GM23338 (cell line): ENCODE results near the gene MUC5AC. TPM values are rescaled to one million over a fixed set of nuclear protein-coding genes. Genes with fewer than 3 reads are reported as not detected.
"Not testable (repeated sequence)": the region's sequence is repeated elsewhere in the genome, so short reads cannot be mapped to it uniquely, and the experiment has no call there.

Experiments used
- ATAC-seq: fragments of 200-7000 bp; cut with Tn5 transposase; 3 replicates; pipeline ENCODE4 v1.9.1; 2020
- DNase-seq: peaks from one replicate; pipeline ENCODE4 v3.0.0-alpha.2; 2015; ENCODE audit warnings: low spot score
- H2AFZ ChIP-seq: fragments of 200-600 bp; sonication (generic); 2 replicates; pipeline ENCODE4 v1.8.0; 2016; ENCODE audit warnings: antibody characterized with exemption, mild to moderate bottlenecking, moderate library complexity
- H3F3A ChIP-seq: fragments of 200-600 bp; sonication (generic); replicated peaks from 2 replicates; pipeline ENCODE4 v1.8.0; 2017; ENCODE audit warnings: antibody characterized with exemption, mixed run types, low read depth
- H3K27ac ChIP-seq: fragments of 200-600 bp; sonication (generic); 2 replicates; pipeline ENCODE4 v1.6.1; 2016; ENCODE audit warnings: low read depth
- H3K27me3 ChIP-seq: fragments of 200-600 bp; sonication (generic); 2 replicates; pipeline ENCODE4 v1.8.0; 2016; ENCODE audit warnings: mild to moderate bottlenecking, mixed run types, moderate library complexity; ENCODE audit not compliant: insufficient read depth
- H3K36me3 ChIP-seq: fragments of 200-600 bp; sonication (generic); 2 replicates; pipeline ENCODE4 v1.8.0; 2016; ENCODE audit warnings: mild to moderate bottlenecking; ENCODE audit not compliant: insufficient read depth
- H3K4me1 ChIP-seq: fragments of 200-600 bp; sonication (generic); 2 replicates; pipeline ENCODE4 v1.8.0; 2016; ENCODE audit warnings: mild to moderate bottlenecking, moderate library complexity; ENCODE audit not compliant: insufficient read depth
- H3K4me2 ChIP-seq: fragments of 200-600 bp; sonication (generic); 2 replicates; pipeline ENCODE4 v1.7.1; 2017; ENCODE audit warnings: mixed run types
- H3K4me3 ChIP-seq: fragments of 200-600 bp; sonication (generic); 2 replicates; pipeline ENCODE4 v1.6.1; 2016; ENCODE audit warnings: mixed run types
- H3K79me2 ChIP-seq: fragments of 200-600 bp; sonication (generic); replicated peaks from 2 replicates; pipeline ENCODE4 v1.8.0; 2017; ENCODE audit warnings: mild to moderate bottlenecking; ENCODE audit not compliant: insufficient read depth
- H3K9me2 ChIP-seq: fragments of 200-600 bp; sonication (generic); 2 replicates; pipeline ENCODE4 v1.8.0; 2017; ENCODE audit not compliant: insufficient read depth
- H4K20me1 ChIP-seq: fragments of 200-600 bp; sonication (generic); replicated peaks from 2 replicates; pipeline ENCODE4 v1.8.0; 2017; ENCODE audit warnings: mild to moderate bottlenecking; ENCODE audit not compliant: insufficient read depth
- H3K27ac Mint-ChIP-seq: 2 replicates; pipeline ENCODE4 v1.8.0; 2020; ENCODE audit warnings: inconsistent platforms, mild to moderate bottlenecking, moderate library complexity, mixed read lengths
- H3K27me3 Mint-ChIP-seq: 3 replicates; pipeline ENCODE4 v1.8.0; 2022; ENCODE audit warnings: low read depth, mild to moderate bottlenecking, moderate library complexity, mixed read lengths, inconsistent platforms; ENCODE audit not compliant: insufficient read depth, poor library complexity
- H3K36me3 Mint-ChIP-seq: 3 replicates; pipeline ENCODE4 v1.8.0; 2021; ENCODE audit warnings: low read depth, mild to moderate bottlenecking, inconsistent platforms, moderate library complexity, mixed read lengths
- H3K4me1 Mint-ChIP-seq: 3 replicates; pipeline ENCODE4 v1.8.0; 2020; ENCODE audit warnings: mild to moderate bottlenecking, inconsistent platforms, mixed read lengths
- H3K4me3 Mint-ChIP-seq: 3 replicates; pipeline ENCODE4 v1.8.0; 2021; ENCODE audit warnings: moderate library complexity, mild to moderate bottlenecking, inconsistent platforms, mixed read lengths
- H3K9me3 Mint-ChIP-seq: 3 replicates; pipeline ENCODE4 v1.8.0; 2020; ENCODE audit warnings: moderate library complexity, mild to moderate bottlenecking, inconsistent platforms, mixed read lengths
- CREB1 ChIP-seq: fragments of 250-450 bp; sonication (Bioruptor Pico); IDR thresholded peaks from 2 replicates; pipeline ENCODE4 v1.5.0; 2020; ENCODE audit warnings: low read depth, mild to moderate bottlenecking, moderate library complexity
- CTCF ChIP-seq, 2 experiments: fragments of 200-600 bp in 1 of 2; sonication (generic) in 1 of 2; conservative IDR thresholded peaks; 2 replicates each; pipeline versions ENCODE4 v1.5.1 to v1.6.1; 2016 to 2017; ENCODE audit warnings: antibody characterized with exemption in 2 of 2, low read depth in 2 of 2, mild to moderate bottlenecking in 2 of 2, moderate library complexity in 1 of 2
- EZH2 ChIP-seq: fragments of 200-600 bp; sonication (generic); IDR thresholded peaks from one replicate; pipeline ENCODE4 v1.8.0; 2017; ENCODE audit warnings: antibody characterized with exemption, mild to moderate bottlenecking, low read depth; ENCODE audit not compliant: unreplicated experiment
- EZH2phosphoT487 ChIP-seq: fragments of 200-600 bp; sonication (generic); IDR thresholded peaks from one replicate; pipeline ENCODE4 v1.8.1; 2018; ENCODE audit warnings: antibody characterized with exemption; ENCODE audit not compliant: unreplicated experiment
- JUNB ChIP-seq: IDR thresholded peaks from one replicate; pipeline ENCODE4 v1.6.1; 2016; ENCODE audit warnings: antibody characterized with exemption; ENCODE audit not compliant: unreplicated experiment
- NANOG ChIP-seq: IDR thresholded peaks from 2 replicates; pipeline ENCODE4 v1.6.1; 2016; ENCODE audit warnings: antibody characterized with exemption, borderline replicate concordance
- POLR2AphosphoS5 ChIP-seq: IDR thresholded peaks from 2 replicates; pipeline ENCODE4 v1.6.1; 2016; ENCODE audit warnings: antibody characterized with exemption, low read depth
- STAT1 ChIP-seq: IDR thresholded peaks from one replicate; pipeline ENCODE4 v1.6.1; 2016; ENCODE audit warnings: antibody characterized with exemption; ENCODE audit not compliant: unreplicated experiment
- ZNF114 ChIP-seq: fragments of 250-450 bp; sonication (Bioruptor Pico); IDR thresholded peaks from 2 replicates; pipeline ENCODE4 v1.5.0; 2020; ENCODE audit warnings: mild to moderate bottlenecking, moderate library complexity
- ZNF331 ChIP-seq: fragments of 250-450 bp; sonication (Bioruptor Pico); IDR thresholded peaks from 2 replicates; pipeline ENCODE4 v1.5.0; 2020; ENCODE audit warnings: low read depth, mild to moderate bottlenecking, moderate library complexity
- polyA plus RNA-seq: library from polyadenylated mRNA; unstranded; fragments of >200 nt; fragmentation: Nextera tagmentation; extraction: Ambion mirVana; gene quantifications from 2 replicates; pipeline ENCODE4 v1.2.1, GENCODE V29; 2016
- total RNA-seq: library from RNA; depleted of rRNA; stranded (reverse); fragments of >200 nt; shearing (Covaris generic); gene quantifications from 2 replicates; pipeline ENCODE4 v1.2.3, GENCODE V29; 2014
- TF ChIP-seq, protein P1 (sequence below): IDR thresholded peaks from 2 replicates; pipeline ENCODE4 v1.6.1; 2016; ENCODE audit warnings: antibody characterized with exemption
- TF ChIP-seq, protein P2 (sequence below): IDR thresholded peaks from one replicate; pipeline ENCODE4 v1.6.1; 2018; ENCODE audit warnings: antibody characterized with exemption; ENCODE audit not compliant: unreplicated experiment

MUC5AC gene
- total and polyA plus RNA-seq, 2 experiments from 2014 or later: not detected

DNA sequence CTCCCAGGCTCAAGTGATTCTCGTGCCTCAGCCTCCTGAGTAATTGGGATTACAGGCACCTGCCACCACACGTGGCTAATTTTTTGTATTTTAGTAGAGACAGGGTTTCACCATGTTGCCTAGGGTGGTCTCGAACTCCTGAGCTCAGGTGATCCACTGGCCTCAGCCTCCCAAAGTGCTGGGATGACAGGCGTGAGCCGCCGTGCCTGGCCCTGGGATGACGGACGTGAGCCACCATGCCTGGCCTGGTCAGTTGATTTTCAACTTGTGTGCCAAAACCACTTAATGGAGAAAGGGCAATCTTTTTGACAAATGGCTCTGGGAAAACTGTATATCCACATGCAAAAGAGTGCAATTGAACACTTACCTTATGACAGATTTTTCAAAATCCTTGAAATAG, 58.1 kb downstream of the MUC5AC start:
- not testable (repeated sequence) for H3K4me3 ChIP-seq, H2AFZ ChIP-seq, DNase-seq, H4K20me1 ChIP-seq, H3K27ac Mint-ChIP-seq, H3K4me1 ChIP-seq, H3K9me2 ChIP-seq, H3F3A ChIP-seq, H3K36me3 Mint-ChIP-seq, H3K27me3 Mint-ChIP-seq, H3K4me1 Mint-ChIP-seq, H3K36me3 ChIP-seq, H3K27ac ChIP-seq, H3K79me2 ChIP-seq, H3K4me3 Mint-ChIP-seq, H3K4me2 ChIP-seq, ATAC-seq, H3K27me3 ChIP-seq
- H3K9me3 Mint-ChIP-seq: peaks cover 20% of the 10 kb centered on the region

GRCh38 chr11:1217151-1217550, 59.4 kb downstream of the MUC5AC start:
- no peaks in the 10 kb centered on the region for H3K27me3 ChIP-seq
- DNase-seq (no peak), ATAC-seq (no peak)
- H3K4me2 ChIP-seq: no peak overlapping the region
- no peaks in the 10 kb centered on the region for H3K79me2 ChIP-seq
- no peak overlapping the region for H2AFZ ChIP-seq
- H3K4me1 ChIP-seq: no peaks in the 10 kb centered on the region
- no peaks in the 10 kb centered on the region for H3F3A ChIP-seq
- Mint-ChIP-seq H3K27me3 (peaks cover 6% of the 10 kb centered on the region), H3K9me3 (peaks cover 10% of the 10 kb centered on the region), H3K4me1 (no peaks in the 10 kb centered on the region; the same call in 2 of the 3 replicates), H3K27ac (no peak overlapping the region), H3K36me3 (no peaks in the 10 kb centered on the region), H3K4me3 (no peak overlapping the region; the same call in 2 of the 3 replicates)
- H3K27ac ChIP-seq: no peak overlapping the region
- H3K4me3 ChIP-seq: no peak overlapping the region
- H4K20me1 ChIP-seq: no peaks in the 10 kb centered on the region
- no peaks in the 10 kb centered on the region for H3K36me3 ChIP-seq
- no peaks in the 10 kb centered on the region for H3K9me2 ChIP-seq
- TF ChIP-seq ZNF331 (CRISPR knock-in tag) (no peak), POLR2AphosphoS5 (no peak), JUNB (no peak), EZH2 (no peak), STAT1 (no peak), ZNF114 (CRISPR knock-in tag) (no peak), NANOG (no peak), EZH2phosphoT487 (no peak), CREB1 (CRISPR knock-in tag) (no peak), CTCF (conservative IDR thresholded peaks at IDR 0.05; ENCODE audit: low read depth in 2 of 2) (no peak)
- TF ChIP-seq, protein P1, sequence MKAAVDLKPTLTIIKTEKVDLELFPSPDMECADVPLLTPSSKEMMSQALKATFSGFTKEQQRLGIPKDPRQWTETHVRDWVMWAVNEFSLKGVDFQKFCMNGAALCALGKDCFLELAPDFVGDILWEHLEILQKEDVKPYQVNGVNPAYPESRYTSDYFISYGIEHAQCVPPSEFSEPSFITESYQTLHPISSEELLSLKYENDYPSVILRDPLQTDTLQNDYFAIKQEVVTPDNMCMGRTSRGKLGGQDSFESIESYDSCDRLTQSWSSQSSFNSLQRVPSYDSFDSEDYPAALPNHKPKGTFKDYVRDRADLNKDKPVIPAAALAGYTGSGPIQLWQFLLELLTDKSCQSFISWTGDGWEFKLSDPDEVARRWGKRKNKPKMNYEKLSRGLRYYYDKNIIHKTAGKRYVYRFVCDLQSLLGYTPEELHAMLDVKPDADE: no peak
- TF ChIP-seq, protein P2, sequence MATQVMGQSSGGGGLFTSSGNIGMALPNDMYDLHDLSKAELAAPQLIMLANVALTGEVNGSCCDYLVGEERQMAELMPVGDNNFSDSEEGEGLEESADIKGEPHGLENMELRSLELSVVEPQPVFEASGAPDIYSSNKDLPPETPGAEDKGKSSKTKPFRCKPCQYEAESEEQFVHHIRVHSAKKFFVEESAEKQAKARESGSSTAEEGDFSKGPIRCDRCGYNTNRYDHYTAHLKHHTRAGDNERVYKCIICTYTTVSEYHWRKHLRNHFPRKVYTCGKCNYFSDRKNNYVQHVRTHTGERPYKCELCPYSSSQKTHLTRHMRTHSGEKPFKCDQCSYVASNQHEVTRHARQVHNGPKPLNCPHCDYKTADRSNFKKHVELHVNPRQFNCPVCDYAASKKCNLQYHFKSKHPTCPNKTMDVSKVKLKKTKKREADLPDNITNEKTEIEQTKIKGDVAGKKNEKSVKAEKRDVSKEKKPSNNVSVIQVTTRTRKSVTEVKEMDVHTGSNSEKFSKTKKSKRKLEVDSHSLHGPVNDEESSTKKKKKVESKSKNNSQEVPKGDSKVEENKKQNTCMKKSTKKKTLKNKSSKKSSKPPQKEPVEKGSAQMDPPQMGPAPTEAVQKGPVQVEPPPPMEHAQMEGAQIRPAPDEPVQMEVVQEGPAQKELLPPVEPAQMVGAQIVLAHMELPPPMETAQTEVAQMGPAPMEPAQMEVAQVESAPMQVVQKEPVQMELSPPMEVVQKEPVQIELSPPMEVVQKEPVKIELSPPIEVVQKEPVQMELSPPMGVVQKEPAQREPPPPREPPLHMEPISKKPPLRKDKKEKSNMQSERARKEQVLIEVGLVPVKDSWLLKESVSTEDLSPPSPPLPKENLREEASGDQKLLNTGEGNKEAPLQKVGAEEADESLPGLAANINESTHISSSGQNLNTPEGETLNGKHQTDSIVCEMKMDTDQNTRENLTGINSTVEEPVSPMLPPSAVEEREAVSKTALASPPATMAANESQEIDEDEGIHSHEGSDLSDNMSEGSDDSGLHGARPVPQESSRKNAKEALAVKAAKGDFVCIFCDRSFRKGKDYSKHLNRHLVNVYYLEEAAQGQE: no peak
